ENCODE measurements around the gene SNAI3.
A peak's percentile ranks its signal among the peaks of the same experiment; 100 is the strongest.

SNAI3 gene

GRCh38 chr16:88686439-88687253 lies at the start of gene SNAI3:
TSS of gene SNAI3 (minus strand) at chr16:88686507. CDS start at chr16:88686406, 101 bp downstream.
- peak; percentile 95 for DNase-seq

- DNase-seq, result no peak
These were observed 49.8 kb upstream of the SNAI3 start for GRCh38 chr16:88736088-88736487.

GRCh38 chr16:88735616-88736015 lies 49.3 kb upstream of the SNAI3 start:
- no peak for DNase-seq

- no peak for DNase-seq
These were observed 48.8 kb upstream of the SNAI3 start for GRCh38 chr16:88735121-88735520.

- no peak for DNase-seq
These were observed 48.0 kb upstream of the SNAI3 start for GRCh38 chr16:88734361-88734728.

GRCh38 chr16:88733630-88734360 lies 47.5 kb upstream of the SNAI3 start:
- no peak for DNase-seq

GRCh38 chr16:88732961-88733294 lies 46.6 kb upstream of the SNAI3 start:
- no peak for DNase-seq

GRCh38 chr16:88732172-88732960 lies 46.1 kb upstream of the SNAI3 start:
- DNase-seq, result no peak

- no peak for DNase-seq
These were observed 45.4 kb upstream of the SNAI3 start for GRCh38 chr16:88731699-88732098.

- DNase-seq, result no peak
These were observed 44.6 kb upstream of the SNAI3 start for GRCh38 chr16:88730632-88731607.

- no peak for DNase-seq
These were observed 41.6 kb upstream of the SNAI3 start for GRCh38 chr16:88727871-88728270.

GRCh38 chr16:88726981-88727380 lies 40.7 kb upstream of the SNAI3 start:
- no peak for DNase-seq

- DNase-seq, result no peak
These were observed 40.1 kb upstream of the SNAI3 start for GRCh38 chr16:88726408-88726749.

GRCh38 chr16:88725609-88726407 lies 39.5 kb upstream of the SNAI3 start:
- DNase-seq, result no peak

GRCh38 chr16:88724855-88725555 lies 38.7 kb upstream of the SNAI3 start:
- DNase-seq, result no peak

GRCh38 chr16:88723911-88724310 lies 37.6 kb upstream of the SNAI3 start:
- no peak for DNase-seq

GRCh38 chr16:88723507-88723887 lies 37.2 kb upstream of the SNAI3 start:
- no peak for DNase-seq

- no peak for DNase-seq
These were observed 36.6 kb upstream of the SNAI3 start for GRCh38 chr16:88722784-88723506.

GRCh38 chr16:88721815-88722755 lies 35.8 kb upstream of the SNAI3 start:
- DNase-seq, result no peak
